ENCODE results near the gene EPHA6. TPM values are rescaled to one million over a fixed set of nuclear protein-coding genes. Genes with fewer than 3 reads are reported as not detected.
A peak's percentile ranks its signal among the peaks of the same experiment; 100 is the strongest.

EPHA6 gene
- total RNA-seq, 1 experiment from 2014 or later: 0.61 TPM

- H3K4me1 Mint-ChIP-seq: peaks cover 8 to 14% of the 10 kb centered on the region in 2 experiments
Observed at GRCh38 chr3:97197830-97198229, 383.4 kb downstream of the EPHA6 start.

More at GRCh38 chr3:97197830-97198229, 383.4 kb downstream of the EPHA6 start:
- TF ChIP-seq, protein P1, sequence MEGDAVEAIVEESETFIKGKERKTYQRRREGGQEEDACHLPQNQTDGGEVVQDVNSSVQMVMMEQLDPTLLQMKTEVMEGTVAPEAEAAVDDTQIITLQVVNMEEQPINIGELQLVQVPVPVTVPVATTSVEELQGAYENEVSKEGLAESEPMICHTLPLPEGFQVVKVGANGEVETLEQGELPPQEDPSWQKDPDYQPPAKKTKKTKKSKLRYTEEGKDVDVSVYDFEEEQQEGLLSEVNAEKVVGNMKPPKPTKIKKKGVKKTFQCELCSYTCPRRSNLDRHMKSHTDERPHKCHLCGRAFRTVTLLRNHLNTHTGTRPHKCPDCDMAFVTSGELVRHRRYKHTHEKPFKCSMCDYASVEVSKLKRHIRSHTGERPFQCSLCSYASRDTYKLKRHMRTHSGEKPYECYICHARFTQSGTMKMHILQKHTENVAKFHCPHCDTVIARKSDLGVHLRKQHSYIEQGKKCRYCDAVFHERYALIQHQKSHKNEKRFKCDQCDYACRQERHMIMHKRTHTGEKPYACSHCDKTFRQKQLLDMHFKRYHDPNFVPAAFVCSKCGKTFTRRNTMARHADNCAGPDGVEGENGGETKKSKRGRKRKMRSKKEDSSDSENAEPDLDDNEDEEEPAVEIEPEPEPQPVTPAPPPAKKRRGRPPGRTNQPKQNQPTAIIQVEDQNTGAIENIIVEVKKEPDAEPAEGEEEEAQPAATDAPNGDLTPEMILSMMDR (conservative IDR thresholded peaks at IDR 0.05): no peak
- H3K9ac ChIP-seq (ENCODE audit: extremely low read depth, insufficient read length, low read length): no peak overlapping the region
- H2BK5ac ChIP-seq (ENCODE audit: insufficient read length, low read length): no peak overlapping the region
- no peak overlapping the region for H2BK120ac ChIP-seq (ENCODE audit: low read depth, low read length, poor library complexity, severe bottlenecking)
- Mint-ChIP-seq H3K36me3 (ENCODE audit: insufficient read depth in 1 of 3, low read depth in 3 of 3) (no peaks in the 10 kb centered on the region), H3K4me3 (no peak overlapping the region), H3K27me3 (ENCODE audit: low read depth) (no peaks in the 10 kb centered on the region), H3K9me3 (no peaks in the 10 kb centered on the region), H3K27ac (peak overlapping the region in 1 of 3 experiments; percentile 12; a peak in 2 of 7 replicates)
- peaks cover 6% of the 10 kb centered on the region; the same call in 1 of the 2 replicates for H3K4me1 ChIP-seq (ENCODE audit: insufficient read depth, low read length)
- H3K27me3 ChIP-seq (ENCODE audit: insufficient read depth, low read length): no peaks in the 10 kb centered on the region
- H3K23ac ChIP-seq (ENCODE audit: insufficient read length, low read depth, low read length): no peak overlapping the region
- H4K5ac ChIP-seq (ENCODE audit: insufficient read length, low read depth, low read length): no peak overlapping the region
- H3K4me2 ChIP-seq (ENCODE audit: insufficient read depth, insufficient read length, low read length): no peak overlapping the region
- H3K9me3 ChIP-seq (ENCODE audit: control insufficient read depth, low read depth, low read length): no peaks in the 10 kb centered on the region
- DNase-seq: peak; percentile 25
- no peak overlapping the region for H3K18ac ChIP-seq (ENCODE audit: insufficient read length, low read depth, low read length)
- H3K23me2 ChIP-seq (ENCODE audit: insufficient read length, low read depth, low read length, poor library complexity, severe bottlenecking): no peaks in the 10 kb centered on the region
- H3K79me2 ChIP-seq (ENCODE audit: insufficient read depth, low read length): no peaks in the 10 kb centered on the region
- no peak overlapping the region for H2AFZ ChIP-seq (ENCODE audit: low read length)
- H3T11ph ChIP-seq (ENCODE audit: low read length): no peak overlapping the region
- no peak overlapping the region for H3K14ac ChIP-seq (ENCODE audit: insufficient read depth, low read length)
- H4K91ac ChIP-seq (ENCODE audit: insufficient read length, low read depth, low read length): no peak overlapping the region
- H4K20me1 ChIP-seq (ENCODE audit: control insufficient read depth, insufficient read depth, insufficient read length): no peaks in the 10 kb centered on the region
- no peak overlapping the region for H2BK12ac ChIP-seq (ENCODE audit: insufficient read length, low read depth, low read length)
- H3K56ac ChIP-seq (ENCODE audit: insufficient read length, low read depth, low read length): no peak overlapping the region
- H3K27ac ChIP-seq (ENCODE audit: insufficient read length, low read depth, low read length): no peak overlapping the region
- no peak overlapping the region for H2BK15ac ChIP-seq (ENCODE audit: low read depth, low read length)
- WGBS (ENCODE audit: extremely low coverage, insufficient read length, low lambda C conversion rate): no CpG with 5 or more reads among the region's 1 CpG
- H2BK20ac ChIP-seq (ENCODE audit: low read depth, low read length, poor library complexity, severe bottlenecking): no peak overlapping the region
- no peak overlapping the region for H3K4ac ChIP-seq (ENCODE audit: low read depth, low read length)
- no peak overlapping the region for H2AK5ac ChIP-seq (ENCODE audit: insufficient read length, low read length)
- H4K8ac ChIP-seq (replicated peaks; ENCODE audit: insufficient read length, low read depth, low read length): no peak overlapping the region
- H3K79me1 ChIP-seq (ENCODE audit: insufficient read depth, low read depth, low read length, poor library complexity, severe bottlenecking): no peaks in the 10 kb centered on the region
